IMR-90 (cell line): ENCODE measurements around the gene FBRSL1. TPM values are rescaled to one million over a fixed set of nuclear protein-coding genes. Genes with fewer than 3 reads are reported as not detected.

Source experiments
- ATAC-seq: fragments of 200-7000 bp; cut with Tn5 transposase; 2 replicates; pipeline ENCODE4 v1.9.1; 2020; ENCODE audit warnings: low read depth, mild to moderate bottlenecking, moderate library complexity
- BruUV-seq: library from RNA; stranded (reverse); fragments of 400-500 nt; replicated peaks from 2 replicates; lab custom pipeline; 2021; lab: Mats Ljungman, UMichigan
- CTCF ChIA-PET: fragments of 300-600 bp; formaldehyde crosslinking; extraction: SDS; loops from one replicate; lab custom pipeline; 2021; ENCODE audit warnings: antibody characterized with exemption; lab: Yijun Ruan, JAX
- POLR2A ChIA-PET: fragments of 300-600 bp; sonication (Branson Sonifier 250); formaldehyde crosslinking; loops from one replicate; lab custom pipeline; 2022; ENCODE audit warnings: antibody characterized with exemption; ENCODE audit not compliant: unreplicated experiment; lab: Charles Lee
- DNase-seq: peaks from one replicate; pipeline ENCODE4 v3.0.0; 2013
- H2AFZ ChIP-seq: replicated peaks from 2 replicates; pipeline ENCODE3; 2013; ENCODE audit warnings: low read length, mild to moderate bottlenecking; ENCODE audit not compliant: poor library complexity
- H2AK5ac ChIP-seq: 2 replicates; pipeline ENCODE4 v1.6.1; 2013; ENCODE audit warnings: low read depth, low read length, inconsistent platforms
- H2AK9ac ChIP-seq: replicated peaks from 2 replicates; pipeline ENCODE3; 2013; ENCODE audit warnings: mild to moderate bottlenecking, low read depth, low read length, moderate library complexity; ENCODE audit not compliant: poor library complexity
- H2BK120ac ChIP-seq: 2 replicates; pipeline ENCODE4 v1.6.1; 2013; ENCODE audit warnings: low read depth, low read length, inconsistent platforms
- H2BK15ac ChIP-seq: 3 replicates; pipeline ENCODE4 v1.6.1; 2013; ENCODE audit warnings: low read depth, low read length, inconsistent platforms
- H2BK20ac ChIP-seq: 2 replicates; pipeline ENCODE4 v1.6.1; 2013; ENCODE audit warnings: low read depth, mild to moderate bottlenecking, inconsistent platforms, low read length, moderate library complexity
- H2BK5ac ChIP-seq: 2 replicates; pipeline ENCODE4 v1.6.1; 2013; ENCODE audit warnings: mild to moderate bottlenecking, low read depth, low read length, inconsistent platforms; ENCODE audit not compliant: poor library complexity, severe bottlenecking
- H3K14ac ChIP-seq: replicated peaks from 2 replicates; pipeline ENCODE4 v1.6.1; 2013; ENCODE audit warnings: low read depth, low read length, inconsistent platforms
- H3K18ac ChIP-seq: 2 replicates; pipeline ENCODE4 v1.6.1; 2013; ENCODE audit warnings: low read depth, low read length, control low read depth
- H3K23ac ChIP-seq: 2 replicates; pipeline ENCODE4 v1.6.1; 2013; ENCODE audit warnings: low read depth, low read length, inconsistent platforms
- H3K27ac ChIP-seq: 2 replicates; pipeline ENCODE4 v1.5.1; 2013; ENCODE audit warnings: mild to moderate bottlenecking, control low read depth, low read length; ENCODE audit not compliant: insufficient read depth
- H3K27me3 ChIP-seq: 2 replicates; pipeline ENCODE4 v1.6.1; 2013; ENCODE audit warnings: low read length; ENCODE audit not compliant: control insufficient read depth, insufficient read depth
- H3K36me3 ChIP-seq: 2 replicates; pipeline ENCODE4 v1.6.1; 2013; ENCODE audit warnings: low read length, mixed read lengths; ENCODE audit not compliant: control insufficient read depth, insufficient read depth
- H3K4ac ChIP-seq: 2 replicates; pipeline ENCODE4 v1.6.1; 2013; ENCODE audit warnings: low read depth, low read length, inconsistent platforms
- H3K4me1 ChIP-seq: 2 replicates; pipeline ENCODE4 v1.6.1; 2013; ENCODE audit warnings: low read length, mixed read lengths; ENCODE audit not compliant: control insufficient read depth, insufficient read depth
- H3K4me2 ChIP-seq: 2 replicates; pipeline ENCODE4 v1.6.1; 2013; ENCODE audit warnings: low read depth, mild to moderate bottlenecking, control low read depth, low read length, moderate library complexity
- H3K4me3 ChIP-seq: 2 replicates; pipeline ENCODE4 v1.5.1; 2013; ENCODE audit warnings: low read depth, mild to moderate bottlenecking, control low read depth, low read length, moderate library complexity; ENCODE audit not compliant: insufficient read depth
- H3K56ac ChIP-seq: 2 replicates; pipeline ENCODE4 v1.6.1; 2013; ENCODE audit warnings: low read length, inconsistent platforms; ENCODE audit not compliant: insufficient read depth; ENCODE audit errors: extremely low read depth
- H3K79me1 ChIP-seq, 2 experiments: 2 replicates each; pipeline ENCODE4 v1.6.1; 2013; ENCODE audit warnings: low read length in 2 of 2, inconsistent platforms in 1 of 2, low read depth in 1 of 2
- H3K9ac ChIP-seq: 2 replicates; pipeline ENCODE4 v1.6.1; 2013; ENCODE audit warnings: low read depth, low read length, control low read depth
- H3K9me1 ChIP-seq: 2 replicates; pipeline ENCODE4 v1.6.1; 2013; ENCODE audit warnings: low read length, inconsistent platforms; ENCODE audit not compliant: insufficient read depth
- H3K9me3 ChIP-seq: 2 replicates; pipeline ENCODE4 v1.6.1; 2013; ENCODE audit warnings: low read length; ENCODE audit not compliant: control insufficient read depth, insufficient read depth
- H4K20me1 ChIP-seq: 2 replicates; pipeline ENCODE4 v1.6.1; 2013; ENCODE audit warnings: low read length, inconsistent platforms; ENCODE audit not compliant: insufficient read depth
- H4K5ac ChIP-seq: 2 replicates; pipeline ENCODE4 v1.6.1; 2013; ENCODE audit warnings: mild to moderate bottlenecking, low read depth, low read length, control low read depth
- H4K8ac ChIP-seq, 2 experiments: 2 replicates each; pipeline ENCODE4 v1.6.1; 2013; ENCODE audit warnings: low read depth in 2 of 2, low read length in 2 of 2, control low read depth in 1 of 2, inconsistent platforms in 1 of 2
- H4K91ac ChIP-seq: 2 replicates; pipeline ENCODE4 v1.6.1; 2013; ENCODE audit warnings: low read depth, low read length, inconsistent platforms; ENCODE audit not compliant: insufficient read depth
- BHLHE40 ChIP-seq: fragments of 150-350 bp; IDR thresholded peaks from 2 replicates; pipeline ENCODE4 v1.6.1; 2016; ENCODE audit warnings: mild to moderate bottlenecking, low read depth, low read length
- CEBPB ChIP-seq: IDR thresholded peaks from 2 replicates; pipeline ENCODE4 v1.6.1; 2012; ENCODE audit warnings: low read depth, low read length, improper control_type of control experiment
- CHD1 ChIP-seq: IDR thresholded peaks from 2 replicates; pipeline ENCODE4 v1.6.1; 2012; ENCODE audit warnings: low read depth, low read length, improper control_type of control experiment
- FOS ChIP-seq: fragments of 150-350 bp; IDR thresholded peaks from 2 replicates; pipeline ENCODE4 v1.6.1; 2016; ENCODE audit warnings: low read depth, low read length
- MXI1 ChIP-seq: IDR thresholded peaks from 2 replicates; pipeline ENCODE4 v1.6.1; 2012; ENCODE audit warnings: low read depth, mild to moderate bottlenecking, low read length, moderate library complexity, borderline replicate concordance
- POLR2A ChIP-seq: IDR thresholded peaks from 2 replicates; pipeline ENCODE4 v1.6.1; 2012; ENCODE audit warnings: mild to moderate bottlenecking, low read depth, low read length
- RCOR1 ChIP-seq: IDR thresholded peaks from 2 replicates; pipeline ENCODE4 v1.6.1; 2012; ENCODE audit warnings: mild to moderate bottlenecking, low read length, improper control_type of control experiment; ENCODE audit not compliant: insufficient replicate concordance
- RFX5 ChIP-seq: IDR thresholded peaks from 2 replicates; pipeline ENCODE4 v1.8.0; 2012; ENCODE audit warnings: low read depth, mild to moderate bottlenecking, low read length, moderate library complexity
- WGBS, 2 experiments: methylation state at CpG; one replicate each; pipeline versions ENCODE4 v1.1.5 to v1.1.7; 2013; ENCODE audit warnings: missing lambda C conversion rate in 2 of 2; ENCODE audit not compliant: insufficient read length in 1 of 2; ENCODE audit errors: extremely low coverage in 2 of 2; 5-methylcytosine and 5-hydroxymethylcytosine counted together
- dilution Hi-C: fragments of 300-500 bp; cut with HindIII; formaldehyde crosslinking; loops from one replicate; pipeline ENCODE4 v1.14.3; 2018; ENCODE audit warnings: low sequenced_read_pairs; ENCODE audit not compliant: unreplicated experiment
- in situ Hi-C: fragments of 300-500 bp; cut with MboI; formaldehyde crosslinking; loops from 3 replicates; pipeline ENCODE4 v1.14.3; 2019; ENCODE audit warnings: low sequenced_read_pairs, inconsistent platforms, mixed read lengths
- intact Hi-C: fragments of 100-400 bp; cut with micrococcal nuclease; formaldehyde crosslinking; loops from 2 replicates; pipeline ENCODE4 v1.10.0; 2022
- polyA plus RNA-seq, 3 experiments: library from polyadenylated mRNA; depleted of rRNA; stranded (reverse); fragments of >200 nt; gene quantifications; 2 replicates each; pipeline ENCODE4 v1.2.3, GENCODE V29; 2012; ENCODE audit warnings: low replicate concordance in 1 of 3
- total RNA-seq: library from RNA; depleted of rRNA; stranded (reverse); fragments of >200 nt; gene quantifications from 2 replicates; pipeline ENCODE4 v1.2.3, GENCODE V29; 2012

The FBRSL1 gene
- total and polyA plus RNA-seq, 2 of the 4 experiments (the other 2 are of a cell fraction): 0.36 to 10.8 TPM

DNA sequence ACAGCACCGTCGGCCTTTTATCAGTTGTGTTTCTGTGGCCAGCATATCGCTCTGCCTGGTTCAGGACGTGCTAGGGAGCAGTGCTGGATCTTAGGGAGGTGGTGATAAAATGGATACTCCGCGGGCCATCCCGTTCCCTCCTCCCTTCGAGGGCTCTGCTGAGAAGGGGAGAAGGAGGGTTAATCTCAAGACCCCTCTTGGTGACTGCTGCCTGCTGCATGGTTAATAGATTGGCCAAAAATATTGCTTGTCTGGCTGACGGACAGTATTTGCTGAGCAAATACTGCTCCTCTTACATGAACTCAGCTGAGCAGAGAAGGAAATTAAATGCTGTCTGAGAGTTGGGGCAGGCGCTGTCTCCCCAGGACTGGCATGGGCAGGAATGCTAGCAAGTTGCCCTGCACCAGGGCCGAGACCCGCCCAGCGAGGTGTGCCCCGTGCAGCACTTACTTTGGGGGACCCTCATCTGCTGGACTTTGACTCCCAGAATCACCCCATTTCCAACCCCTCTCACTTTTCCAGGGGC lies 1.2 kb downstream of the FBRSL1 start:
- Histone ChIP-seq H3K9me1 (no peaks in the 10 kb centered on the region), H3K9ac (peak overlapping the region; percentile 19), H3K79me1 (peaks cover 12 to 49% of the 10 kb centered on the region in 2 experiments), H2AK9ac (peak overlapping the region; percentile 77), H3K27me3 (peaks cover 3% of the 10 kb centered on the region; the same call in 1 of the 2 replicates), H2AFZ (peak overlapping the region; percentile 49), H3K27ac (no peak overlapping the region), H3K18ac (no peak overlapping the region), H2BK15ac (no peak overlapping the region), H2BK20ac (no peak overlapping the region), H4K8ac (no peak overlapping the region), H3K36me3 (0 out of 2 replicates have a peak, but pooled peaks cover 1% of the 10 kb centered on the region), H4K20me1 (peaks cover 55% of the 10 kb centered on the region), H3K4me3 (peak overlapping the region; percentile 91), H4K91ac (no peak overlapping the region), H2BK5ac (no peak overlapping the region), H2AK5ac (no peak overlapping the region), H3K4ac (no peak overlapping the region), H3K14ac (0 out of 2 replicates have a peak overlapping the region, but pooled peaks have one; percentile 68), H4K5ac (no peak overlapping the region), H3K4me2 (peak overlapping the region; percentile 97), H3K23ac (peak overlapping the region; percentile 1; the same call in 1 of the 2 replicates), H3K9me3 (no peaks in the 10 kb centered on the region), H3K56ac (no peak overlapping the region), H3K4me1 (peaks cover 13% of the 10 kb centered on the region; the same call in 1 of the 2 replicates), H2BK120ac (no peak overlapping the region)
- WGBS, 2 experiments: 0% methylated on average over 3 of the region's 14 CpGs; no CpG with 5 or more reads in 1 of the 2 experiments
- CTCF ChIA-PET: no interaction called here
- dilution Hi-C loops (no loop called here), intact Hi-C loops (loop anchor here (2.0 kb wide), 1 partner anchor 70 kb away; no protein-coding TSS in a partner anchor), in situ Hi-C loops (no loop called here)
- POLR2A ChIA-PET: no interaction called here
- no TSS peak for BruUV-seq
- TF ChIP-seq CHD1 (no peak), BHLHE40 (no peak), FOS (no peak), RFX5 (no peak), RCOR1 (no peak), CEBPB (no peak), MXI1 (no peak), POLR2A (no peak)
- no peak for ATAC-seq
- no peak for DNase-seq
